Adipocyte (in vitro differentiated cells): ENCODE measurements around the gene MED17.
A peak's percentile ranks its signal among the peaks of the same experiment; 100 is the strongest.

Source experiments
- DNase-seq: peaks from one replicate; pipeline ENCODE4 v3.0.0-alpha.2; 2015; ENCODE audit warnings: low read depth
- H3K27me3 ChIP-seq: replicated peaks from 2 replicates; pipeline ENCODE4 v1.7.0; 2013; ENCODE audit warnings: mild to moderate bottlenecking, low read length, moderate library complexity; ENCODE audit not compliant: control insufficient read depth, insufficient read depth
- H3K36me3 ChIP-seq: 2 replicates; pipeline ENCODE4 v1.7.0; 2013; ENCODE audit warnings: low read length, mild to moderate bottlenecking, moderate library complexity; ENCODE audit not compliant: control insufficient read depth, insufficient read depth, severe bottlenecking
- H3K4me1 ChIP-seq: 2 replicates; pipeline ENCODE4 v1.7.0; 2013; ENCODE audit warnings: mild to moderate bottlenecking, low read length, moderate library complexity; ENCODE audit not compliant: control insufficient read depth, insufficient read depth
- H3K4me3 ChIP-seq: 2 replicates; pipeline ENCODE4 v1.7.0; 2013; ENCODE audit warnings: mild to moderate bottlenecking, low read length, moderate library complexity
- H3K9ac ChIP-seq: 2 replicates; pipeline ENCODE4 v1.7.0; 2013; ENCODE audit warnings: mild to moderate bottlenecking, low read length, moderate library complexity
- H3K9me3 ChIP-seq: 2 replicates; pipeline ENCODE4 v1.7.0; 2013; ENCODE audit warnings: mild to moderate bottlenecking, low read length, moderate library complexity; ENCODE audit not compliant: control insufficient read depth

Gene MED17

GRCh38 chr11:93857413-93858120 lies 73.5 kb downstream of the MED17 start:
- Histone ChIP-seq H3K36me3 (no peaks in the 10 kb centered on the region), H3K27me3 (no peaks in the 10 kb centered on the region), H3K4me3 (no peak overlapping the region), H3K4me1 (peaks cover 9% of the 10 kb centered on the region), H3K9me3 (no peaks in the 10 kb centered on the region), H3K9ac (no peak overlapping the region)
- peak; percentile 43 for DNase-seq

DNA sequence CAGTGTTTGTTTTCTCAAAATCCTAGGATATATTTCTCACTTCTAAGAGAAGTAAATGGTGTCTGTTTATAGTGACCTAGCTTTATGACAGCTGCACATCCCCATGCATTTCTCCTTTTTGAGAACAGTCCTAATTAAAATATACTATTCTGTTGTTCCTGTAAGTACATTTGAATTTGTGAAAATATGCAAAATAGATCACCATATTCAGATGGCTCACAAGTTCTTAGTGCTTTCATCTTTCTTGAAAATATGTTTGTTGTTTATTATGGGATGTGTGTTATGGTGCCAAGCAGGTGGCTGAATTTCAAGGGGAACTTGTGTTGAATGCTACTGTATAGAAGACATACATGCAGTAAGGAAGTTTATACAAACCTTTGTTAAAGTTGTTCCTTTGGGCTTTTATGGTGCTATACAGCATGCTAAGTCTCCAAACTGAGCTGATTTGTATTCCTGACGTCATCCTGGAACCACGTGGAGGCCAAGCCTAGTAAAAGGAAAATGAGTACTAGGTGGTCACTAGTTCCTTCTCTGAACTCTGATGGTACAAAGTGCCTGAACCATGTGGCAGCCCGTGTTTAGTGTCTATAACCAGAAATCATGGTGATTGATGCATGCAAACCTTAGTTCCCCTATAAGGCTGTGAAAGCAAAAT lies 74.2 kb downstream of the MED17 start:
- DNase-seq, result no peak
- Histone ChIP-seq H3K9me3 (no peaks in the 10 kb centered on the region), H3K9ac (no peak overlapping the region), H3K36me3 (no peaks in the 10 kb centered on the region), H3K27me3 (no peaks in the 10 kb centered on the region), H3K4me1 (peaks cover 9% of the 10 kb centered on the region), H3K4me3 (no peak overlapping the region)

DNA sequence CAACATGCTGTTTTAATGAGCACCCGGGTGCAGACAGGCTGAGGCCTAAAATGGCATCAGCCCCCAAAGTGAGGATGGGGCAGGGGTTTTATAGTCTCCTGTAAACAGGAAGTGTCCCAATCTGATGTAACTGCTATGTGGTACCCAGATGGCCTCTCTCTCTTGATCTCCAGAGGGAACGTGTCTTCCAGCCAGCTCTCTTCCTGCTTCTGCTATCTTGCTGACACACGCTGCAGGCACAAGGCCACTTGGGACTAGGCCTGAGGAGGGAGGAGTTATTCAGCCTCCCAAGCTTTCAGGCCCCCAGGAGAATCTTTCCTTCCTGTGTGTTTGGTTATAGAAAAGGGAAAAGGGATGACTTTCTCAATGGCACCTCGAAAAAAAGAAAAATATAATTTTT lies 77.7 kb downstream of the MED17 start:
- Histone ChIP-seq H3K4me1 (peaks cover 9% of the 10 kb centered on the region), H3K4me3 (no peak overlapping the region), H3K9ac (no peak overlapping the region), H3K9me3 (no peaks in the 10 kb centered on the region), H3K27me3 (no peaks in the 10 kb centered on the region), H3K36me3 (no peaks in the 10 kb centered on the region)
- no peak for DNase-seq
